HepG2 (cell line): ENCODE measurements around the gene IL31. TPM values are rescaled to one million over a fixed set of nuclear protein-coding genes. Genes with fewer than 3 reads are reported as not detected.
A peak's percentile ranks its signal among the peaks of the same experiment; 100 is the strongest.

ENCODE experiments used
- EHMT2 ChIP-seq: fragments of 200-600 bp; sonication (generic); IDR thresholded peaks from 2 replicates; pipeline ENCODE4 v1.7.0; 2017; ENCODE audit warnings: antibody characterized with exemption, low read depth, low read length, borderline replicate concordance
- FOXO4 ChIP-seq: sonication (generic); formaldehyde crosslinking; conservative IDR thresholded peaks from 2 replicates; pipeline ENCODE4 v1.8.1; 2023; ENCODE audit warnings: missing genetic modification reagents
- HMGXB4 ChIP-seq, 2 experiments: sonication (generic) in 1 of 2; formaldehyde crosslinking in 1 of 2; IDR thresholded peaks; 2 replicates each; pipeline versions ENCODE4 v1.4.0 to v1.6.1; 2018 to 2020; ENCODE audit warnings: missing genetic modification reagents in 2 of 2, borderline replicate concordance in 1 of 2, low read depth in 1 of 2, mild to moderate bottlenecking in 1 of 2, missing biosample characterization in 1 of 2
- JARID2 ChIP-seq: sonication (generic); formaldehyde crosslinking; IDR thresholded peaks from 2 replicates; pipeline ENCODE4 v1.8.1; 2023; ENCODE audit warnings: missing genetic modification reagents, inconsistent platforms; ENCODE audit not compliant: insufficient replicate concordance
- MAFF ChIP-seq: IDR thresholded peaks from 2 replicates; pipeline ENCODE4 v1.6.1; 2011; ENCODE audit warnings: low read depth, low read length, improper control_type of control experiment
- MAX ChIP-seq: IDR thresholded peaks from 2 replicates; pipeline ENCODE4 v1.6.1; 2012; ENCODE audit warnings: inconsistent platforms
- MXI1 ChIP-seq: IDR thresholded peaks from 3 replicates; pipeline ENCODE4 v1.6.1; 2012; ENCODE audit warnings: low read depth, low read length, inconsistent platforms, borderline replicate concordance
- NCOR1 ChIP-seq: fragments of 200-600 bp; sonication (generic); IDR thresholded peaks from 2 replicates; pipeline ENCODE4 v1.7.0; 2017; ENCODE audit warnings: antibody characterized with exemption, low read length, borderline replicate concordance
- RAD51 ChIP-seq: fragments of 450-650 bp; IDR thresholded peaks from 2 replicates; pipeline ENCODE4 v1.6.1; 2016; ENCODE audit warnings: borderline replicate concordance
- SIN3A ChIP-seq: IDR thresholded peaks from 2 replicates; pipeline ENCODE4 v1.6.1; 2011; ENCODE audit warnings: low read depth, mild to moderate bottlenecking, control low read depth, low read length, borderline replicate concordance
- SIN3B ChIP-seq: fragments of 150-350 bp; IDR thresholded peaks from 2 replicates; pipeline ENCODE4 v1.6.1; 2014; ENCODE audit warnings: low read length
- TFDP1 ChIP-seq: IDR thresholded peaks from 2 replicates; pipeline ENCODE4 v1.6.1; 2016; ENCODE audit warnings: missing compliant biosample characterization, missing genetic modification reagents, borderline replicate concordance
- TIGD3 ChIP-seq: sonication (generic); formaldehyde crosslinking; IDR thresholded peaks from 2 replicates; pipeline ENCODE4 v1.5.1; 2020; ENCODE audit warnings: mild to moderate bottlenecking, missing genetic modification reagents, borderline replicate concordance
- TMF1 ChIP-seq: sonication (generic); formaldehyde crosslinking; IDR thresholded peaks from 2 replicates; pipeline ENCODE4 v1.8.1; 2022; ENCODE audit warnings: low read depth, missing genetic modification reagents
- U2AF2 ChIP-seq: fragments of 200-400 bp; formaldehyde crosslinking; IDR thresholded peaks from 2 replicates; pipeline ENCODE4 v1.6.1; 2017; ENCODE audit warnings: low read depth, mild to moderate bottlenecking, low read length
- ZFP62 ChIP-seq: sonication (generic); formaldehyde crosslinking; IDR thresholded peaks from 2 replicates; pipeline ENCODE4 v1.4.0; 2020; ENCODE audit warnings: missing genetic modification reagents
- ZGPAT ChIP-seq: IDR thresholded peaks from 2 replicates; pipeline ENCODE4 v1.6.1; 2016; ENCODE audit warnings: mild to moderate bottlenecking
- ZNF333 ChIP-seq: sonication (generic); formaldehyde crosslinking; IDR thresholded peaks from 2 replicates; pipeline ENCODE4 v1.4.0; 2020; ENCODE audit warnings: mild to moderate bottlenecking, missing genetic modification reagents, borderline replicate concordance
- ZNF383 ChIP-seq: sonication (generic); formaldehyde crosslinking; IDR thresholded peaks from 2 replicates; pipeline ENCODE4 v1.4.0; 2020; ENCODE audit warnings: missing genetic modification reagents, mild to moderate bottlenecking, borderline replicate concordance
- ZNF567 ChIP-seq: sonication (generic); formaldehyde crosslinking; IDR thresholded peaks from 2 replicates; pipeline ENCODE4 v1.8.1; 2023; ENCODE audit warnings: mild to moderate bottlenecking, missing genetic modification reagents, borderline replicate concordance
- ZNF772 ChIP-seq: sonication (generic); formaldehyde crosslinking; IDR thresholded peaks from 2 replicates; pipeline ENCODE4 v1.5.0; 2020; ENCODE audit warnings: mild to moderate bottlenecking, missing genetic modification reagents
- polyA plus RNA-seq, 8 experiments: library from polyadenylated mRNA; depleted of rRNA in 3 of 8; stranded (reverse) in 7 of 8; unstranded in 1 of 8; fragments of >200 nt; fragmentation: Illumina TruSeq in 4 of 8; extraction: Trizol in 4 of 8; gene quantifications; 2 replicates each; pipeline versions ENCODE4 v1.2.1 to v1.2.3, GENCODE V29; 2011 to 2016; ENCODE audit warnings: low read depth in 4 of 8, missing spikeins in 1 of 8, mixed read lengths in 1 of 8; ENCODE audit not compliant: insufficient read depth in 1 of 8
- total RNA-seq, 5 experiments: library from RNA; depleted of rRNA; stranded (reverse); fragments of >200 nt; fragmentation: Illumina TruSeq; extraction: Trizol; gene quantifications; 2 replicates each; pipeline ENCODE4 v1.2.3, GENCODE V29; 2016; ENCODE audit warnings: low read depth in 1 of 5

IL31 gene
- total and polyA plus RNA-seq, 2 of the 13 experiments (the other 11 are each of a cell fraction or from before 2014, with no cell fraction given) = not detected

- TF ChIP-seq ZNF383 (CRISPR knock-in tag) (no peak), TFDP1 (CRISPR knock-in tag) (peak; percentile 69; the same call in 1 of the 2 replicates), ZNF333 (CRISPR knock-in tag) (no peak), MAFF (no peak), TMF1 (no peak), ZGPAT (CRISPR knock-in tag) (no peak), SIN3A (no peak), MXI1 (no peak), FOXO4 (CRISPR knock-in tag) (no peak), TIGD3 (CRISPR knock-in tag) (no peak), MAX (peak; percentile 63), NCOR1 (no peak), U2AF2 (no peak), RAD51 (no peak), ZFP62 (CRISPR knock-in tag) (no peak), JARID2 (no peak), ZNF772 (no peak), HMGXB4 (CRISPR knock-in tag; IDR thresholded peaks at IDR 0.05; ENCODE audit: borderline replicate concordance in 1 of 2, low read depth in 1 of 2) (no peak), EHMT2 (no peak), SIN3B (no peak), ZNF567 (CRISPR knock-in tag) (no peak)
These were observed 29.5 kb upstream of the IL31 start, which contains the start of gene B3GNT4 (continued) for GRCh38 chr12:122203301-122204166.
